Gastrocnemius medialis (tissue), 4 donors: ENCODE data around the gene LDLRAD3.

ENCODE experiments used
- POLR2A ChIP-seq, 2 donors: fragments of 450-650 bp; IDR thresholded peaks; one replicate each; pipeline ENCODE4 v1.6.1; 2017; ENCODE audit warnings: antibody characterized with exemption in 2 of 2, mild to moderate bottlenecking in 2 of 2, moderate library complexity in 2 of 2
- TF ChIP-seq, protein P1 (sequence below), 5 experiments: fragments of 450-650 bp in 3 of 5; fragments of 200-600 bp in 2 of 5; sonication (generic) in 2 of 5; IDR thresholded peaks in 4 of 5; conservative IDR thresholded peaks in 1 of 5; 1 replicate in 4 of 5; 2 replicates in 1 of 5; pipeline ENCODE4 v1.5.1; 2016 to 2019; ENCODE audit warnings: antibody characterized with exemption in 5 of 5, mild to moderate bottlenecking in 3 of 5, moderate library complexity in 3 of 5

- TF ChIP-seq, protein P1, sequence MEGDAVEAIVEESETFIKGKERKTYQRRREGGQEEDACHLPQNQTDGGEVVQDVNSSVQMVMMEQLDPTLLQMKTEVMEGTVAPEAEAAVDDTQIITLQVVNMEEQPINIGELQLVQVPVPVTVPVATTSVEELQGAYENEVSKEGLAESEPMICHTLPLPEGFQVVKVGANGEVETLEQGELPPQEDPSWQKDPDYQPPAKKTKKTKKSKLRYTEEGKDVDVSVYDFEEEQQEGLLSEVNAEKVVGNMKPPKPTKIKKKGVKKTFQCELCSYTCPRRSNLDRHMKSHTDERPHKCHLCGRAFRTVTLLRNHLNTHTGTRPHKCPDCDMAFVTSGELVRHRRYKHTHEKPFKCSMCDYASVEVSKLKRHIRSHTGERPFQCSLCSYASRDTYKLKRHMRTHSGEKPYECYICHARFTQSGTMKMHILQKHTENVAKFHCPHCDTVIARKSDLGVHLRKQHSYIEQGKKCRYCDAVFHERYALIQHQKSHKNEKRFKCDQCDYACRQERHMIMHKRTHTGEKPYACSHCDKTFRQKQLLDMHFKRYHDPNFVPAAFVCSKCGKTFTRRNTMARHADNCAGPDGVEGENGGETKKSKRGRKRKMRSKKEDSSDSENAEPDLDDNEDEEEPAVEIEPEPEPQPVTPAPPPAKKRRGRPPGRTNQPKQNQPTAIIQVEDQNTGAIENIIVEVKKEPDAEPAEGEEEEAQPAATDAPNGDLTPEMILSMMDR (IDR thresholded peaks at IDR 0.05 in 4 of 5, conservative IDR thresholded peaks at IDR 0.05 in 1 of 5), result no peak
- no peak for TF ChIP-seq POLR2A (IDR thresholded peaks at IDR 0.05)
Measured at GRCh38 chr11:35950082-35950481, 6.2 kb downstream of the LDLRAD3 start.
